Gastrocnemius medialis (tissue), 4 donors: ENCODE results near the gene ATF5.

Experiments
- POLR2A ChIP-seq, 2 donors: fragments of 450-650 bp; IDR thresholded peaks; one replicate each; pipeline ENCODE4 v1.6.1; 2017; ENCODE audit warnings: antibody characterized with exemption in 2 of 2, mild to moderate bottlenecking in 2 of 2, moderate library complexity in 2 of 2
- TF ChIP-seq, protein P1 (sequence below), 5 experiments: fragments of 450-650 bp in 3 of 5; fragments of 200-600 bp in 2 of 5; sonication (generic) in 2 of 5; IDR thresholded peaks in 4 of 5; conservative IDR thresholded peaks in 1 of 5; 1 replicate in 4 of 5; 2 replicates in 1 of 5; pipeline ENCODE4 v1.5.1; 2016 to 2019; ENCODE audit warnings: antibody characterized with exemption in 5 of 5, mild to moderate bottlenecking in 3 of 5, moderate library complexity in 3 of 5

DNA sequence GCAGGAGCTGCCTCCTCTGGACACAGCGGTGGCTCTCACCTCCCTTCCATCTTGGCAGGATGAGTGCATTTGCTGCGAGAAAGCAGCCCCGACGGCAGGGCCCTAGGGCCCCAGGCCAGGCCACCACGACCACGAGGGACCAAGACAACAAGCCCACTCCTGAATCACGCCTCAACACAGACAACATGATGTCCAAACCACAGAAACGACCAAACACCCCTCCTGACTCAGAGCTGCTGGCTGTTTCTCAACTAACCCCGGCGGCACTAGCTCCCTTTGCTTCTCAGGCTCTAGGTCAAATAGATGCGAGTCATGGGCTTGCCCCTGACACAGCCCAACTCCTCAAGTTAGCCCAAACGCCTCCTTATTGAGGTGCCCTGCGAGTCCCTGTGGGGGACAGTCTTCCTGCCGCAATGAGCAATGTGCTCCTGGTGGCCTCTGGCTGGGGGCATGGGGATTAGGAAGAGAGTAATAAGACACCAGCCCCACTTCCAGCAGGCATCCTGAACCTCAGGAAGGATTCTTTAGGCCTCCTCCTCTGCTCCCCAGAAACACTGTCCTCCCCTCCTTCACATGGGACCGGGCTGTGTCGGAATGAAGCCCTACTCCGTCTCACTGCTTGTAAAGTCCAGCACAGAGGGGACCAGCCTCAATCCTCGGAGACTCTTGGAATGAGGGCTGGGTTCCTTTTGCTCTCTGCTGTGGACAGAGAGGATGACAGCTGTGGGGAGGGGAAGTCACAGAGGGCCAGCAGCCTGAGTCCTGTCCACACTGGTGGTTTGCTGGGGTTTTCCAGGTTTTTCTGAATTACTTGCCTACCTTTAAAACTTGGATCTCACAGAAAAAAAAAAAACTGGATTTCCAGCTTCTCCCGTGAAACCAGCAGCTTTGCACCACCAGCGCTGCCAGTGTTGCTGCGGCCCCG lies 6.9 kb upstream of the ATF5 start:
- TF ChIP-seq, protein P1, sequence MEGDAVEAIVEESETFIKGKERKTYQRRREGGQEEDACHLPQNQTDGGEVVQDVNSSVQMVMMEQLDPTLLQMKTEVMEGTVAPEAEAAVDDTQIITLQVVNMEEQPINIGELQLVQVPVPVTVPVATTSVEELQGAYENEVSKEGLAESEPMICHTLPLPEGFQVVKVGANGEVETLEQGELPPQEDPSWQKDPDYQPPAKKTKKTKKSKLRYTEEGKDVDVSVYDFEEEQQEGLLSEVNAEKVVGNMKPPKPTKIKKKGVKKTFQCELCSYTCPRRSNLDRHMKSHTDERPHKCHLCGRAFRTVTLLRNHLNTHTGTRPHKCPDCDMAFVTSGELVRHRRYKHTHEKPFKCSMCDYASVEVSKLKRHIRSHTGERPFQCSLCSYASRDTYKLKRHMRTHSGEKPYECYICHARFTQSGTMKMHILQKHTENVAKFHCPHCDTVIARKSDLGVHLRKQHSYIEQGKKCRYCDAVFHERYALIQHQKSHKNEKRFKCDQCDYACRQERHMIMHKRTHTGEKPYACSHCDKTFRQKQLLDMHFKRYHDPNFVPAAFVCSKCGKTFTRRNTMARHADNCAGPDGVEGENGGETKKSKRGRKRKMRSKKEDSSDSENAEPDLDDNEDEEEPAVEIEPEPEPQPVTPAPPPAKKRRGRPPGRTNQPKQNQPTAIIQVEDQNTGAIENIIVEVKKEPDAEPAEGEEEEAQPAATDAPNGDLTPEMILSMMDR (IDR thresholded peaks at IDR 0.05 in 4 of 5, conservative IDR thresholded peaks at IDR 0.05 in 1 of 5), result no peak
- no peak for TF ChIP-seq POLR2A (IDR thresholded peaks at IDR 0.05)
